ENCODE measurements around the gene BABAM2.

The BABAM2 gene

DNA sequence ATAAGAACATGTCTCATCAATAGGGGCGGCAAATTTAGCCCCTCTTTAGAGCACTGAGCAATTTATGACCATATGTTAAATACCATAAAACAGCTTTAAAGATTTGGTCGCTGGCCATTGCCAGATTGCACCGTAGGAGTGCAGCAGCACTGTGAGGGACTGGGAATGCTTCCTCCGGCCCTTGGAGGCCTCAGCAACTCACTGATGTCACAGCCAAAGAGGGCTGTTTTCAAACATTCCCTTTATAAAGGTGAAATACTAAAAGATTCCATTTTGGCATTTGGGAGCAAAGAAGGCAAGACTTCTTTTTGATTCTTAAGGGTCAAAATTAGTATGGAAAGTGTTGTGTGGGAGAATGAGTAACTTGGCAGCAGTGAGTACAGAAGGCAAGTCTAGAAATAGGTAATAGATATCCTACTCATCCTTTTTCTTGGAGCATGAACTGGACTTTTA is 63.7 kb downstream of the BABAM2 start:
- TF ChIP-seq, protein P1, sequence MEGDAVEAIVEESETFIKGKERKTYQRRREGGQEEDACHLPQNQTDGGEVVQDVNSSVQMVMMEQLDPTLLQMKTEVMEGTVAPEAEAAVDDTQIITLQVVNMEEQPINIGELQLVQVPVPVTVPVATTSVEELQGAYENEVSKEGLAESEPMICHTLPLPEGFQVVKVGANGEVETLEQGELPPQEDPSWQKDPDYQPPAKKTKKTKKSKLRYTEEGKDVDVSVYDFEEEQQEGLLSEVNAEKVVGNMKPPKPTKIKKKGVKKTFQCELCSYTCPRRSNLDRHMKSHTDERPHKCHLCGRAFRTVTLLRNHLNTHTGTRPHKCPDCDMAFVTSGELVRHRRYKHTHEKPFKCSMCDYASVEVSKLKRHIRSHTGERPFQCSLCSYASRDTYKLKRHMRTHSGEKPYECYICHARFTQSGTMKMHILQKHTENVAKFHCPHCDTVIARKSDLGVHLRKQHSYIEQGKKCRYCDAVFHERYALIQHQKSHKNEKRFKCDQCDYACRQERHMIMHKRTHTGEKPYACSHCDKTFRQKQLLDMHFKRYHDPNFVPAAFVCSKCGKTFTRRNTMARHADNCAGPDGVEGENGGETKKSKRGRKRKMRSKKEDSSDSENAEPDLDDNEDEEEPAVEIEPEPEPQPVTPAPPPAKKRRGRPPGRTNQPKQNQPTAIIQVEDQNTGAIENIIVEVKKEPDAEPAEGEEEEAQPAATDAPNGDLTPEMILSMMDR (IDR thresholded peaks at IDR 0.05; ENCODE audit: low read depth, low read length, missing control alignments), result no peak
- DNase-seq (ENCODE audit: low read depth), result no peak
- H3K4me3 ChIP-seq (ENCODE audit: low read depth, low read length), result no peak overlapping the region

DNA sequence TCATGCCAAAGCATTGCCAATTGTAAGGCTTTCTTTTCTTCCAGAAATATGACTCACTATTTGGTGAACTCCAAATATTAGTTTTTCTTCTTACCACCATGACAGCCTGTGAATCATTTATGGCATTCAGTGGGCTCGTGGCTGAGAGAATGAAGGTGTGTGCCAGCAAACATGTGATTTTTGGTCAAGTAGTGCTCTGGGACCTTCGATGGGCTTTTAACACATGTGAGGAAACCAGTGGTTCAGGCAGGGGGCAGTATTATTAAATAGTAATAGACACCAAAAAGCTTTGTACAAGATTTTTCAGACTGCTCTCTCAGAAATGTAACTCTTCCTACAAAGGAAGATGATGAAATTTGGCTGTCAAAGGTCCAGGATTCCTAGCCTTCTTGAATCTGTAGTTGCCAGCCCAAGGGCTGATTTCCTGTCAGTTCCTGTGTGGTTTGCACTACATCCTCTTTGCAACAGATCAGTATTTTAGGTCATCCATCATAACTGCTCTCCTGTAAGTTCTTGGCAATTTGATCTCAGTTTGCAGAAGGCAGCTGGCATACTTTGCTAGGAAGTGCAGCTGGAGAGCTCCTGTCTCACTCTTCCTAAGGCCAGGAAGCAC is 64.3 kb downstream of the BABAM2 start:
- DNase-seq (ENCODE audit: low read depth), result no peak
- TF ChIP-seq, protein P1 (IDR thresholded peaks at IDR 0.05; ENCODE audit: low read depth, low read length, missing control alignments), result peak; percentile 14
- H3K4me3 ChIP-seq (ENCODE audit: low read depth, low read length), result no peak overlapping the region

DNA sequence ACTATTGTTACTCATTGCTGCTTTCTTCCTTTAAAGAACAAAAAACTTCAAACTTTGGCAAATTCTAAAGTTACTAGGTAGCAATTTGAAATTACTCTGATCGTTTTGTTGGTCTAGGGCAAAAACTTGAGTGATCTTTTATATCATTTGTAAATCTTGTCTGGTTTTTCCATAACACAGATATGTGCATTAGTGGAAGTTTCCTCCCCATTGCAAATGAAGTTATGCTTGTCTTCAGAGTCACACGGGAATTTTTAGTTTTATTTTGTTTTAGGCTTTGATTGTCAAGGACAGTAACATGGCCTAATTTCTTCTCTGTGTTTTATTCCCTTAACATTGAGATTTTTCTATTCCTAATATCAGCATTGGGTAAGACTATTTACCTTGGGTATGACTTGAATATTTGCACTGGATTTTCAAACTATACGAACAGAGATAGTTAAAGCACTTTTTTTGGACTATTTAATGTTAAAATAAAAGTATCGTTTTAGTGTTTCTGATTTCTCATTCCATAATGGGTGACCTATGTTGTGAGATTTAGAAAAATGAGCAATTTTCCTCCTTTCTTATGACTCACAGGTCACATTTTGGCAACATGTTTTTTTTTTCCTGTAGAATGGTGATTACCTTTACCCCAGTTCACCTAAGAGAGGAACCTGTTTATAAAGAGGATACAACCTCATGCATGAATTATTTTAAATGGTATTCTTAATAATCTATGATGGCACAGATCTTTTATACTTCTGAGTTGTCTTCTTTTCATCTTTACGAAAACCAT is 65.0 kb downstream of the BABAM2 start:
- no peak overlapping the region for H3K4me3 ChIP-seq (ENCODE audit: low read depth, low read length)
- DNase-seq (ENCODE audit: low read depth), result no peak
- TF ChIP-seq, protein P1 (IDR thresholded peaks at IDR 0.05; ENCODE audit: low read depth, low read length, missing control alignments), result no peak

DNA sequence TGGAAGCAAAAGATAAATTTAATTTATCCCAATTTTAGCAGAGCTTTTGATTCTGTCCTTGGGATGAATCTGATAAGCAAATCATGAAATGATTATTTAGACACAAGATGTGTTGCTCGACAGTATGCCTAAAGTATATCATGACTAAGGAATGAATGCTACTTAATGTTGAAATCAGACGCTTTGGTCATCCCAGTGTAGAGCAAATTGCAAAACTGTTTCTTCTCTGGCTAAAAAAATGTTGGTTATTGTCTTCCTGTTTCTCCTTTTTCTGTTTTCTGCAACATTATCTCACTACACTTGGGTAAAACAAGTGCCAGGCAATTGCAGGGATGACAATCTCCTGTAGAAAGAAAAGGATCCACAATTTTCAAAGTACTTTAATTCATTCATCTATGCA is 66.4 kb downstream of the BABAM2 start:
- DNase-seq (ENCODE audit: low read depth), result no peak
- no peak overlapping the region for H3K4me3 ChIP-seq (ENCODE audit: low read depth, low read length)
- TF ChIP-seq, protein P1 (IDR thresholded peaks at IDR 0.05; ENCODE audit: low read depth, low read length, missing control alignments), result no peak

DNA sequence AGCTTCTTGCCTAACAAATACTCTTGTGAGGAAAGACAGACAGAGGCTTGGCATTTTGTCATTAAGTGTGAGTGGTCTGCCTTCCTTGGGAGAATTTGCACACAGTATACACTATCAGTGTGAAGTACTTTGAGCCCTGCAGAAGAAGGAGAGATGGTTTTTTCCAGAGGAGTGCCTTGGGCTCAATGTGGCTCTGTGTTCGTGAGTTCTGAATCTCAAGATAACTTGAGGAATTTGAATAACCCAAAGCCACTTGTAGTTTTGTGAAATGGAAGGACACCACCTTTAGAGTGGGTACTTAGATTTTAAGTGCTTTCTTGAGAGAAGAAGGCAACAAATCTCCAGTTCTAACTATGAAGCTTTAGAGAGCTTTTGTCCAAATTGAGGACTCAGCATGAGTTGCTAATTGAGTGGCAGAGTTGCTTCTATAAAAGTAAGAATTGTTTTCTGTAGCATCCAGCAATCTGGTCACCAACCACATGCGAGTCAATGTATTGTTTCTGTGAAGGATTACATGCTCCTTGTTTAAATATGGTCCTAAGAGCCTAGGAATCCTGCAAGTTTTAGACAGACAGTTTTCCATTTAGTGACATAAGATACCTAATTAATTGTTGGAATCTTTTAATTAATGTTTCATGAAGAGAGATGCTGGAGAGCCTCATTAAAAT is 68.3 kb downstream of the BABAM2 start:
- TF ChIP-seq, protein P1 (IDR thresholded peaks at IDR 0.05; ENCODE audit: low read depth, low read length, missing control alignments), result no peak
- DNase-seq (ENCODE audit: low read depth), result no peak
- no peak overlapping the region for H3K4me3 ChIP-seq (ENCODE audit: low read depth, low read length)

DNA sequence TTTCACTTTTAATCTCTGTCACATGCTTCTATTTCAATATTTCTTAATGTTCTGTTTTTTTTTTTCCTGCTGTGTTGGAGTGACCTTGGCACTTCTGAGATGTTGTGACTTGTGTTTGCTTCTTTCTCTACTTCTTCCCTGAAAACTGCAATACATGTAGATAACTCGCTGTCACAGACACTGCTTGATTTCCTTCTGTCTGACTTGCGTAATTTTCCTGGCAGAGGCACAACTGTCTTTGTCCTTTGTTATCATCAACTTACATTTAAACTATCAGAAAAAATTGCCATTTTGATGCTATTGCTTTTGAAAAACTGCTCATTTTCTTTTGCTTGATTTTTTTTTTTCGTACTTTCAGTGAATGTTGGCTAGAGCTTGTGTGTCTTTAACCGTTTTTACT is 69.0 kb downstream of the BABAM2 start:
- no peak overlapping the region for H3K4me3 ChIP-seq (ENCODE audit: low read depth, low read length)
- TF ChIP-seq, protein P1 (IDR thresholded peaks at IDR 0.05; ENCODE audit: low read depth, low read length, missing control alignments), result no peak
- DNase-seq (ENCODE audit: low read depth), result no peak
